GM06990 (cell line): ENCODE measurements around the gene GMPR.
"Not testable (repeated sequence)": the region's sequence is repeated elsewhere in the genome, so short reads cannot be mapped to it uniquely, and the experiment has no call there.

Source experiments
- DNase-seq: peaks from one replicate; pipeline ENCODE4 v3.0.0-alpha.2; 2011; ENCODE audit not compliant: insufficient read length; ENCODE audit errors: extremely low read depth
- H3K27me3 ChIP-seq: replicated peaks from 2 replicates; pipeline ENCODE4 v1.6.0; 2011; ENCODE audit warnings: low read length; ENCODE audit not compliant: control insufficient read depth, insufficient read depth
- H3K36me3 ChIP-seq: 2 replicates; pipeline ENCODE4 v1.5.1; 2011; ENCODE audit warnings: low read length; ENCODE audit not compliant: control insufficient read depth, insufficient read depth
- H3K4me3 ChIP-seq: replicated peaks from 2 replicates; pipeline ENCODE4 v1.5.1; 2011; ENCODE audit warnings: low read depth, mild to moderate bottlenecking, control low read depth, low read length
- TF ChIP-seq, protein P1 (sequence below): IDR thresholded peaks from 2 replicates; pipeline ENCODE4 v1.5.1; 2011; ENCODE audit warnings: low read length, control low read depth, mild to moderate bottlenecking, inconsistent platforms; ENCODE audit not compliant: insufficient read depth, poor library complexity, severe bottlenecking

Gene GMPR

GRCh38 chr6:16265351-16266341 lies 27.3 kb downstream of the GMPR start:
- Histone ChIP-seq H3K27me3 (no peaks in the 10 kb centered on the region; the same call in none of the 2 replicates), H3K4me3 (no peak overlapping the region), H3K36me3 (no peaks in the 10 kb centered on the region)
- DNase-seq = no peak
- TF ChIP-seq, protein P1, sequence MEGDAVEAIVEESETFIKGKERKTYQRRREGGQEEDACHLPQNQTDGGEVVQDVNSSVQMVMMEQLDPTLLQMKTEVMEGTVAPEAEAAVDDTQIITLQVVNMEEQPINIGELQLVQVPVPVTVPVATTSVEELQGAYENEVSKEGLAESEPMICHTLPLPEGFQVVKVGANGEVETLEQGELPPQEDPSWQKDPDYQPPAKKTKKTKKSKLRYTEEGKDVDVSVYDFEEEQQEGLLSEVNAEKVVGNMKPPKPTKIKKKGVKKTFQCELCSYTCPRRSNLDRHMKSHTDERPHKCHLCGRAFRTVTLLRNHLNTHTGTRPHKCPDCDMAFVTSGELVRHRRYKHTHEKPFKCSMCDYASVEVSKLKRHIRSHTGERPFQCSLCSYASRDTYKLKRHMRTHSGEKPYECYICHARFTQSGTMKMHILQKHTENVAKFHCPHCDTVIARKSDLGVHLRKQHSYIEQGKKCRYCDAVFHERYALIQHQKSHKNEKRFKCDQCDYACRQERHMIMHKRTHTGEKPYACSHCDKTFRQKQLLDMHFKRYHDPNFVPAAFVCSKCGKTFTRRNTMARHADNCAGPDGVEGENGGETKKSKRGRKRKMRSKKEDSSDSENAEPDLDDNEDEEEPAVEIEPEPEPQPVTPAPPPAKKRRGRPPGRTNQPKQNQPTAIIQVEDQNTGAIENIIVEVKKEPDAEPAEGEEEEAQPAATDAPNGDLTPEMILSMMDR = no peak

GRCh38 chr6:16267428-16268263 lies 29.3 kb downstream of the GMPR start:
- Histone ChIP-seq H3K27me3 (no peaks in the 10 kb centered on the region; the same call in none of the 2 replicates), H3K36me3 (no peaks in the 10 kb centered on the region)

DNA sequence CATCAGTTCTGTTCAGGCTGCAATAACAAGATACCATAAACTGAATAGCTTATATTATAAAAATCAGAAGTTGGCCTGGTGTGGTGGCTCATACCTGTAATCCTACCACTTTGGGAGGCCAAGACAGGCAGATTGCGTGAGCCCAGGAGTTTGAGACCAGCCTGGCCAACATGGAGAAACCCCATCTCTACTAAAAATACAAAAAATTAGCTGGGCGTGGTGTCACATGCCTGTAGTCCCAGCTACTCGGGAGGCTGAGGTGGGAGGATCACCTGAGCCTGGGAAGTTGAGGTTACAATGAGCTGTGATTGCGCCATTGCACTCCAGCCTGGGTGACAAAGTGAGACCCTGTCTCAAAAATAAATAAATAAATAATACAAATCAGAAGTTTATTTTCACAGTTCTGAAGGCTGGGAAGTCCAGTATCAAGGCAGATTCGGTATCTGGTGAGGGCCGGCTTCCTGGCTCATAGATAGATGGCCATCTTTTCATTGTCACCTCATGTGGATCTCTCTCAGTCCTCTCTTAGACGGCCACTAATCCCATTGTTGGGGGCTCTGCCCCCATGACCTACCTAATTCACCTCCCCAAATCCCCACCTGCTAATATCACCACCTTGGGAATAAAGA lies 31.2 kb downstream of the GMPR start:
- DNase-seq, H3K27me3 ChIP-seq, H3K36me3 ChIP-seq, H3K4me3 ChIP-seq: not testable (repeated sequence)

More at GRCh38 chr6:16267428-16268263, 29.3 kb downstream of the GMPR start:
- no peak overlapping the region for H3K4me3 ChIP-seq
- TF ChIP-seq, protein P1 = no peak
- DNase-seq = no peak

- no peak for DNase-seq
- TF ChIP-seq, protein P1 = no peak
- Histone ChIP-seq H3K27me3 (no peaks in the 10 kb centered on the region; the same call in none of the 2 replicates), H3K36me3 (no peaks in the 10 kb centered on the region), H3K4me3 (no peak overlapping the region)
Observed at GRCh38 chr6:16270178-16270794, 31.9 kb downstream of the GMPR start.

DNA sequence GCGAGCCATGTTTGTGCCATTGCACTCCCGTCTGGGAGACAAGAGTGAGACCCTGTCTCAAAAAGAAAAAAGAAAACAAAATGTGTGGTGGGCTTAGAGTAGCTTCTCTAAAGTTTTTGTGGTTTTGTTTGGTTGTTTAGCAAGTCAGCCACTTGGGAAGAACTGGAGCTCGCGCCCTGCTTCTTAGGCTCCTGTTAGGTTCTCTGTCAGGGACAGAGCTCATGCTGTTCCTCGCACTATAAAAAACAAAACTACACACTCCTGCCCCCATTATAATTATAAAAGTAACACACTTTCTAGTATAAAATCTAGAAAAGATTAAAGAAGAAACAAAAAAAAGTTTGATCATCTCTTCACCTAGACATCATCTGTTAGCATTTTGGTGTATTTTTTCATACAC lies 33.0 kb downstream of the GMPR start:
- no peaks in the 10 kb centered on the region; the same call in 1 of the 2 replicates for H3K27me3 ChIP-seq
- TF ChIP-seq, protein P1 = no peak
- no peak for DNase-seq

More for the DNA sequence above, 33.0 kb downstream of the GMPR start:
- no peak overlapping the region for H3K4me3 ChIP-seq
- H3K36me3 ChIP-seq = no peaks in the 10 kb centered on the region
